Upper lobe of right lung (tissue), 1 donor: ENCODE results near the gene ZNF283. TPM values are rescaled to one million over a fixed set of nuclear protein-coding genes. Genes with fewer than 3 reads are reported as not detected.
"Not testable (repeated sequence)": the region's sequence is repeated elsewhere in the genome, so short reads cannot be mapped to it uniquely, and the experiment has no call there.

Experiments
- ATAC-seq: fragments of 200-7000 bp; cut with Tn5 transposase; one replicate; pipeline ENCODE4 v1.9.1; 2020; ENCODE audit warnings: mild to moderate bottlenecking, moderate library complexity
- DNase-seq: peaks from one replicate; pipeline ENCODE4 v3.0.0-alpha.2; 2020
- H3K27ac ChIP-seq: fragments of 200-600 bp; one replicate; pipeline ENCODE4 v1.8.0; 2022
- H3K27me3 ChIP-seq: fragments of 200-600 bp; one replicate; pipeline ENCODE4 v1.8.0; 2022; ENCODE audit warnings: mild to moderate bottlenecking
- H3K36me3 ChIP-seq: fragments of 200-600 bp; one replicate; pipeline ENCODE4 v1.8.0; 2022
- H3K4me1 ChIP-seq: fragments of 200-600 bp; one replicate; pipeline ENCODE4 v1.8.0; 2022
- H3K4me3 ChIP-seq: fragments of 200-600 bp; one replicate; pipeline ENCODE4 v1.8.0; 2022; ENCODE audit warnings: mild to moderate bottlenecking
- H3K9me3 ChIP-seq: fragments of 200-600 bp; one replicate; pipeline ENCODE4 v1.8.0; 2022
- CTCF ChIP-seq: fragments of 200-600 bp; IDR thresholded peaks from one replicate; pipeline ENCODE4 v1.8.0; 2022; ENCODE audit warnings: antibody characterized with exemption
- intact Hi-C: fragments of 100-400 bp; cut with DNase I; formaldehyde crosslinking; loops from one replicate; pipeline ENCODE4 v1.11.0; 2022
- total RNA-seq: library from RNA; stranded (reverse); fragmentation: NEBNext Ultra II Directional; extraction: Animal tissue kit (Norgen Biotek cat#: 25700); gene quantifications from one replicate; pipeline ENCODE4 v1.2.1, GENCODE V29; 2021
- donor health status: DM: no; HTN: yes; CAD: no; lungs with severe emphysema.

ZNF283 gene
- total RNA-seq, 1 donor from 2014 or later = 11.7 TPM

DNA sequence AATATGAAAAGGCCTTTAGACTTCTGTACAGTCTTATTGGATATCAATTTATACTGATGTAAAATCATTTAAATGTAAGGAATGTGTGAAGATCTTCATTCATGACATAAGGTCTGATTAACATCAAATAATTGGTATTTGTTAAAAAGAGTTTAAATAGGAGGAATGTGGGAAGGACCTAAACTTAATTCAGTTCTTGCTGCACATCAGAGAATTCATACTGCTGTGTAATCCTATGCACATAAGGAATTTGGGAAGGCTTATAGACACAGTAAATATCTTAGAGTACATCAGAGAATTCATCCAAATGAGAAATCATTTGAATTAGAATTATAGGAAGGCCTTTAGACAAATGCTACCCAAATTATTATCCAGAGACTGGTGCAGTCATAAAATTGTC, 21.7 kb downstream of the ZNF283 start:
- intact Hi-C loops = no loop called here
- DNase-seq (no peak), ATAC-seq (no peak)
- H3K36me3 ChIP-seq = peaks cover 11% of the 10 kb centered on the region
- H3K9me3 ChIP-seq = peaks cover 76% of the 10 kb centered on the region
- H3K27ac ChIP-seq = no peak overlapping the region
- H3K4me1 ChIP-seq = no peaks in the 10 kb centered on the region
- TF ChIP-seq CTCF = no peak
- no peaks in the 10 kb centered on the region for H3K27me3 ChIP-seq
- no peak overlapping the region for H3K4me3 ChIP-seq

GRCh38 chr19:43858174-43858573, 31.1 kb downstream of the ZNF283 start:
- intact Hi-C loops = no loop called here
- DNase-seq (no peak), ATAC-seq (no peak)
- no peak for TF ChIP-seq CTCF
- H3K4me1 ChIP-seq = no peaks in the 10 kb centered on the region
- peaks cover 89% of the 10 kb centered on the region for H3K9me3 ChIP-seq
- H3K27ac ChIP-seq = no peak overlapping the region
- no peaks in the 10 kb centered on the region for H3K27me3 ChIP-seq
- H3K36me3 ChIP-seq = no peaks in the 10 kb centered on the region
- H3K4me3 ChIP-seq = no peak overlapping the region

DNA sequence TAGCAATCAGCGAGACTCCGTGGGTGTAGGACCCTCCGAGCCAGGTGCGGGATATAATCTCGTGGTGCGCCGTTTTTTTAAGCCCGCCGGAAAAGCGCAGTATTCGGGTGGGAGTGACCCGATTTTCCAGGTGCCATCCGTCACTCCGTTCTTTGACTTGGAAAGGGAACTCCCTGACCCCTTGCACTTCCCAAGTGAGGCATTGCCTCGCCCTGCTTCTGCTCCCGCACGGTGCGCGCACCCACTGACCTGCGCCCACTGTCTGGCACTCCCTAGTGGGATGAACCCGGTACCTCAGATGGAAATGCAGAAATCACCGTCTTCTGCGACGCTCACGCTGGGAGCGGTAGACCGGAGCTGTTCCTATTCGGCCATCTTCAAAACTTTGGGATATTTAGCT, 39.8 kb downstream of the ZNF283 start:
- H3K4me3 ChIP-seq, DNase-seq, H3K27ac ChIP-seq, H3K36me3 ChIP-seq, intact Hi-C loops, ATAC-seq, H3K4me1 ChIP-seq, H3K27me3 ChIP-seq: not testable (repeated sequence)
- H3K9me3 ChIP-seq = peaks cover 70% of the 10 kb centered on the region

- ATAC-seq (no peak), DNase-seq (no peak)
- Histone ChIP-seq H3K36me3 (no peaks in the 10 kb centered on the region), H3K4me1 (no peaks in the 10 kb centered on the region), H3K27me3 (no peaks in the 10 kb centered on the region), H3K27ac (no peak overlapping the region), H3K4me3 (no peak overlapping the region), H3K9me3 (peaks cover 82% of the 10 kb centered on the region)
- intact Hi-C loops = no loop called here
- TF ChIP-seq CTCF = no peak
Measured at GRCh38 chr19:43872547-43873336, 45.6 kb downstream of the ZNF283 start.

- no peaks in the 10 kb centered on the region for H3K27me3 ChIP-seq
- DNase-seq (no peak), ATAC-seq (no peak)
- no peak overlapping the region for H3K27ac ChIP-seq
- no peak for TF ChIP-seq CTCF
- H3K9me3 ChIP-seq = peaks cover 30% of the 10 kb centered on the region
- no peaks in the 10 kb centered on the region for H3K4me1 ChIP-seq
- H3K4me3 ChIP-seq = no peak overlapping the region
- intact Hi-C loops = no loop called here
- H3K36me3 ChIP-seq = no peaks in the 10 kb centered on the region
Measured at GRCh38 chr19:43880483-43880882, 53.4 kb downstream of the ZNF283 start.

- ATAC-seq = no peak
- intact Hi-C loops = no loop called here
Measured at GRCh38 chr19:43883864-43884263, 56.7 kb downstream of the ZNF283 start, which contains the start of gene ZNF404. Gene ZNF404 (minus strand): TSS chr19:43883964.

More at GRCh38 chr19:43883864-43884263, 56.7 kb downstream of the ZNF283 start, which contains the start of gene ZNF404:
- H3K4me3 ChIP-seq = no peak within 1 kb of the TSS
- no peaks in the 10 kb centered on the region for H3K27me3 ChIP-seq
- no peaks in the 10 kb centered on the region for H3K4me1 ChIP-seq
- H3K27ac ChIP-seq = no peak within 1 kb of the TSS
- no peak for TF ChIP-seq CTCF
- no peak for DNase-seq
- no peaks in the 10 kb centered on the region for H3K36me3 ChIP-seq
- H3K9me3 ChIP-seq = peaks cover 39% of the 10 kb centered on the region
